ENCODE measurements around the gene SS18L1.
"Not testable (repeated sequence)": the region's sequence is repeated elsewhere in the genome, so short reads cannot be mapped to it uniquely, and the experiment has no call there.

The SS18L1 gene

DNA sequence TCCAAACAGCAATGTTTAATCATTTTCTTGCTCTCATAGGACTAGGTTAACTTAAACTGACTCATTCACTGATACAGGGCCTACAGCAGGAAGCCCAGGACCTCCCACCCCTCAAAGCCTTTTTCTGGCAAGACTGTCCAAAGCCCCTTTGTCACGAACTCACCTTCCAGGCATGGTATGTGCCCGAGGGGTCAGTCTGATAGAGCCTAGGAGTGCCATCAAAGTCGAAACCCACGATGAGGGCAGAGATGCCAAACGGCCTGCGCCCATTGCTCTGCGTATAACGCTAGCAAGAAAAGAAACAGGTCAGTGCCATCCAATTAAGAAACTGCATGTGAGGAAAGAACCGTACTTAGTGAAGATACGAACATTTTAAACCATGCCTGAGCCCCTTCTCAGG is 4.7 kb upstream of the SS18L1 start:
- DNase-seq: no peak

DNA sequence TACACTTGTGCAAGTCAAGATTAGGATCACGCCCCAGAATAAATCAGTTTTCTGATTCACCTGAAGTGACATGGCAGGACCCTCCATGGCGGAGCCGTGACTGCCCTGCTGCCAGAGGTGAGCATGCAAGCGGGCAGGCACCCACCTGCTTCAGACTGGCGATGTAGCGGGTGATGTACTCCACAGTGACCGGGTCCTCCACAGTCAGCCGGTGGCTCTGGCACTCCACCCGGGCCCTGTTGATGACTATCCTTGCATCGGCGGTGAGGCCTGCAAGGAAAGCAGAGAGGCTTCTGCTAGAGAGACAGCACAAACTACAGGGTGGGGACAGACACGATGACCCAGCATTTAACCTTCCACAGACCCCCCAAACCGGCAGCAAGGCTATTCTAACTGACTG is 3.9 kb upstream of the SS18L1 start:
- no peak for DNase-seq

- DNase-seq: no peak
These were observed 2.5 kb upstream of the SS18L1 start for GRCh38 chr20:62141043-62141396.

DNA sequence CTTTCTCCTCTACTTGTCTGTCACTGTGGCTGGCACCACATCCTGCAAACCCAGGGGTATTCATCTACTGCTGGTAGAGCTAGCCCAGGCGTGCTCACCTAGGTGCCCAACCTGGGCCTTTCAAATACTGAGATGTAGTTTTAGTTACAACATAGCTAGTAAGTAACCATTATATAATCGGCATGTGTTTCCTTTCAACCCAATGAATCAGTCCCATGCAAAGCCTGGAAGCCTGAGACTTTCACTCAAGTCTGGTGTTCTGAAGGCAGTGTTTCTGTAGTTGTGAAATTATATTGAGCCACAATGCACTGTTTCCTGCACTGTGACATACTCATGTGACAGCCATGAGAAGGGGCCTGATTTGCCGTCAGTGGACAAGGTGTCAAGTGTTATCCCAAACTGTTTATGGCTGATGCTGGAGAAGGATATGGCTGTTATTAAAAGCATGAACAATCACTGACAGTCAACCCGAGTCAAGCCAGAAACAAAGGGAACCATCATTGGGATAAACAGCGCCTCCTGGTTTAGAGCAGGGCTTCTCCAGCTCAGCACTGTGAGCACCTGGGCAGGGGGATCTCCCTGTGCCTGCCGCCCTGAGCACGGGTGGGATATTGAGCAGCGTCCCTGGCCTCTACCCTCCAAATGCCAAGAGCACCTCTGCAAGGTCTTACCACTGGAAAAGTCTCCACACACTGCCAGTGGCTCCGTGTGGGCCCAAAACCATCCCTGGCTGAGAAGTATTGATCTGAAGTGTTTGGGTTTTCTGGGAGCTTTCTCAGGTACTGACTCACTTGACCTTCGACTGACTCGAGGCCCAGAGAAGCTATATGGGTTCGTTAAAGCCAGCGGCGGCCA is 1.9 kb upstream of the SS18L1 start:
- no peak for DNase-seq

DNA sequence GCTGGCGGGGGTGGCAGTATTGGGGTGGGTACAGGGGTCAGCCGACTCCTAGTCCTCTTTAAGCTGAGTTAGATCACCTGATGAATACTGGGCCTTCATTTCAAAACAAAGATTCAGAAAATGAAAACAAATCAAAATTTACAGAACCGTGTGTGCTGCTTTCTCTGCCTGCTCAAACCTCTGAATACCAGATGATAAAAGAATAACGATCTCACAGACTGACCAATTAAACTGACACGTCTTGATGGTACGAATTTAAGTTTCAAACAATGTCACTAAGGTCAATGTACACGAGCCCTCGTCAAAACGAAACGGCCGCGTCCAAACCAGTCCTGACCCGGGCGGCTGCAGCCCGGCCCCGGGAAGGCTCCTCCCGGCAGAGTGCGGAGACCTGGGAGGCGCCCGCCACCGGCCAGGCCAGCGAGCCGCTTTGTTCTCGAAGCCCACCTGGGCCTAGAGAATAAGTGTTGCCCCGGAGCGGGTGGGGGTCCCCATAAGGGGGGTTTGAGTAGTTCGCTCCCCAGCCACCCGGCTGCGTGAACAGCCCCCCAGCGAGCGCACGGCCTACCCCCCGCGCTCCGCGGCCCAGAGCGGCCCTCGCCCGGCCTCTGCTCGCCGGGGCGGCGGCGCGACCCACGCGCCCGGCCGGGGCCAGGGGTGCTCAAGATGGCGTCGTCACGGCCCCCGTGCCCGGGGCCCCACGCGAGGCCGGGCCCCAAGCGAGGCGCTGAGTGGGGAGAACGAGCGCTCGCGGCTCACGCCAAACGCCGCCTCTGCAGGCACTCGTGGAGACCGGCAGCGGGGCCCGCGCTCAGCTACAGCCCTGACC is 1.1 kb upstream of the SS18L1 start:
- DNase-seq: no peak

DNA sequence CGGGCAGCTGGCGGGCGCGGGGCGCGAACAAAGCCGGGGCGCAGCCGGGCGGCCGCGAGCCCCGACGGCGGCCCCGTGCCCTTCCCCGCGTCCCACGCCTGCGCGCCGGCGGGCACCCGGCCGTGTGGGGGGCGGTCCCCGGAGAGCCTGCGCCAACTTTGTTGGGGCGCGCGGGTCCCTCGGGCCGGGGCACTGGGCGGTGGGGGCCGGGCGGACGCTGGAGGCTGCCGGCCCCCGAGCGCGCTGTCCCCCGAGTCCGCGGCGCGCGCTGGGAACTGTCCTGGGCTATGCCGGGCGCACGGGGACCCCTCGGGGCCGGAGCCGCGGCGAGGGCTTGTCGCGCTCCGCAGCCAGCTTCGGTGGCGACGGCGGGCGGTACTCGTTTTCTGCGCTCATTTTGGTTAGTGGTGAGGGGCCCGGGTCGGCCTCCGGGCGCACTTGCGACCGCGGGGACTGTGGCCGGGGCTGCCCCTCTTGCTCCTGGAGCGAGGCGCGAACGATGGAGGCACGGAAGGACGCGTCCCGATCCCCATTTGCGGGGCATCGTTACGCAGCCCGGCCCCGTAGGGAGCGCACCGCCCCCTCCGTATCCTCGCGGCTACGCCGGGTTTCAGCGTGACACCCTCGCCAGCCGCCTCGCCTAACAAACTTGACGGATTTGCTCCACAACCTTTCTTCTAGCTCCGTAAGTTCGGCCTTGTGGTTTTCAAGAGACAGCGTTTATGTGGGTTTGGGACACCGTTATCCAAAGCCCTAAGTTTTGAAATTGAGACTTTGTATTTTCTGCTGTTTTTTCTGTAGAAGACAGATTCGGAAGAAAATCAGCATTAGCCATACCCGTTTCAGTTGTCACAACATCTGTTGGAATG is 622 bp downstream of the SS18L1 start:
- peak; percentile 34 for DNase-seq

DNA sequence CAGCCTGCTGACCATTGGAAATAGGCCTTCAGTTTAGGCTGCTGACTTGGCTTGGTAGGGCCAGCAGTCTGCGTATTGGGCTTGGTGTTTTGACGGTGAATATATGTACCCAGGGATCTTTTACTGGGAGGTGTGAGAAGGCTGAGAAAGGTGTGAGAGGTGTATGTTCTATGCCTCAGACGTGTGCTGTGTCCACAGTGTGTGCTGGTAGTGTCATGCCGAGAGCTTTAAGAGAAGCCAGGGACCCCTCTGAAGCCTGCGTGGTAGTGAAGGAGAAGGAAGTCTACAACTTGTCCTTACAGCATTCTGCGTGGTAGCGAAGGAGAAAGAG is 2.1 kb downstream of the SS18L1 start:
- no peak for DNase-seq

- no peak for DNase-seq
These were observed 2.6 kb downstream of the SS18L1 start for GRCh38 chr20:62146019-62146755.

- DNase-seq: no peak
These were observed 3.6 kb downstream of the SS18L1 start for GRCh38 chr20:62147125-62147524.

- DNase-seq: no peak
These were observed 4.0 kb downstream of the SS18L1 start for GRCh38 chr20:62147528-62147927.

DNA sequence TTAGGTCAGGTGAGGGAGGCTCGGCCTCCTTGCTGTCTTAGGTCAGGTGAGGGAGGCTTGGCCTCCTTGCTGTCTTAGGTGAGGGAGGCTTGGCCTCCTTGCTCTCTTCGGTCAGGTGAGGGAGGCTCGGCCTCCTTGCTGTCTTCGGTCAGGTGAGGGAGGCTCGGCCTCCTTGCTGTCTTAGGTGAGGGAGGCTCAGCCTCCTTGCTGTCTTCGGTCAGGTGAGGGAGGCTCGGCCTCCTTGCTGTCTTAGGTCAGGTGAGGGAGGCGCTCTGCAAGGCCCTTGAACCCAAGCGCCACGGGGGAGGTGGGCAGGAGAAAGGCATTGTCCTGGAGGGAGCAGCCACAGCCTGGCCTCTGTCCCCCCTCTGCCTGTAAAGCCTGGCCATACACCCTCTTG is 4.8 kb downstream of the SS18L1 start:
- not testable (repeated sequence) for DNase-seq

- DNase-seq: no peak
These were observed 5.3 kb downstream of the SS18L1 start for GRCh38 chr20:62148908-62149314.

DNA sequence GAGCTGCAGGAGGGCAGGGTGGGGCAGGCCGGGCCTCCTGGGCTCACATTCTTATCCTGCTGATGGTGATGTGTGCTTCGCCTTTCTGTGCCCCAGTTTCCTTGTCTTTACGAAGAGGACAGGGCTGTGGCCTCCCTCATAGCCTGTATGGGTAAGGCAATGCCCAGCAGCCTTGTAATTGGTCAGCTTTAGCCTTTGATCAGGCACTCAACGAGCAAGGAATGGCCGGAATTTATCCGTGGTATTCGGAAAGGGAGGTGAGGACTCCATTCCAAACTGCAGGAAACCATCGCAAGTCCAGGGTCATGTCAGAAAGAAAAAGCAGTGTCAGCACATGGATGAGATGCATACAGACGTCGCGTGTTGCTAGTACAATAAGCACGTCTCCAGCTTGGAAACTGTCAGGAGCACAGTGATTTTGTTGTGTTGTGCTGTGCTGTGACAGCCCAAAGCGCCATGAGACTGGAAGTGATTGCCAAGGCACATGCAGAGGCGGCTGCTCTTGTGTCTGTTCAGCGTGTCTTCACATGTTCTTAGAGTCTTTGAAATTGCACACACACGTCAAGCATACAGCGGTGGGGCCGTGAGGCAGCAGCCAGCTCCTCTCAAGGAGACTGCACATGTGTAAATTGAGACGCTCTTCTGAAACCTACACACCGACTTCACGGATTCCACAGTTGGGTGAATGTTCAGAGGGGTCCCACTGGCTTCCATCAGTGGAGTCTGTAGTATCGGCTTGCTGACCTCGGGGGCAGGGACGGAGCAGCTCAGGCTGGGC is 6.2 kb downstream of the SS18L1 start:
- DNase-seq: no peak

DNA sequence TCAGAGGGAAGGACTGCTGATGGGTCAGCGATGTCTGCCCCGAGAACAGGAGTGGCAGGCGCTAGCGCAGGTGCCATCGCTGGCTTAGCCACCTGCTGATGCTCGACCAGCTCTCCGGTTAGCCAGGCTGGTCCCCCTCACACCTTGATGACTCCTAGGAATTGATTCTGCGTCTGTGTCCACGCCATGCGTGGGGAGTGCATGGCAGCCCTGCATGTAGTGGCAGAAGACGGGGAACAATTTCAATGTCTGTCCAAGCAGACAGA is 6.7 kb downstream of the SS18L1 start:
- no peak for DNase-seq

DNA sequence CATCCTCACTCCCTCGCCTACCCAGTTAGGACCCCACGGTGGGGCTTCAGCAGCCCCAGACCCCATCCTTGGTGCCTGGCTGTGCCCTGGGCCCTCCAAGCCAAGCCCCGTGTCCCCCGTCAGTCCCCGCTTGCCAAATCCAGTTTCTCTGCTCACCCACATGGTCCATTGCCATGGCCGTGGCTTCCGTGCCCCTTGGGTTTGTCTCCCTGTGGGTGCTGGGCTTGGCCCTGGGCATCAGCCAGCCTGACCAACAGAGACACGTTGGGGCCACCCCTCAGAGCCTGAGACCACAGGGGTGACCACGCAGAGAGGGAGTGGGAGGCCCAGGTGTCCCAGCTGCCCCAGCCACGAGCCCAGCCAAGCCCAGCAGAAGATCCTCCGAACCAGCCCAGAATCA is 7.7 kb downstream of the SS18L1 start:
- DNase-seq: no peak

DNA sequence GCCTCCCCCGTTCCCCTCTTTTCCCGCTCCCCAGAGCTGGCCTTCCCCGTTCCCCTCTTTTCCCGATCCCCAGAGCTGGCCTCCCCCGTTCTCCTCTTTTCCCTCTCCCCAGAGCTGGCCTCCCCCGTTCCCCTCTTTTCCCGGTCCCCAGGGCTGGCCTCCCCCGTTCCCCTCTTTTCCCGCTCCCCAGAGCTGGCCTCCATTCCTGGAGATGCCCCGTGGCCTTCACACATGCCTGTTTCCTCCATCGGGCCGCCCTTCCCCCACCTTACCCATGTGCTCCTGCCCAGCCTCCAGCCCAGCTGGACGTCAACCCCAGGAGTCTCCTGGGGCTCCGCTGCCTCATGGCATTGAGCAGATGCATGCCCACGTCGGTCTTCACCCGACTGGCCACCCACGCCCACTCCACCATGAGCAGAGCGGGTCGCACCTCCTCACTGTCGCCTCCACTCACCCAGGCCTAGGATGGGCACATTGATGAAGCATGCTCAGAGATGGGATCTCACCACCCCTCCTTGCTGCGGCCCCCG is 8.3 kb downstream of the SS18L1 start:
- no peak for DNase-seq

GRCh38 chr20:62155428-62156253 is 12.1 kb downstream of the SS18L1 start:
- DNase-seq: no peak

- no peak for DNase-seq
These were observed 12.6 kb downstream of the SS18L1 start for GRCh38 chr20:62156254-62156556.

GRCh38 chr20:62156592-62157386 is 13.2 kb downstream of the SS18L1 start:
- DNase-seq: no peak

- no peak for DNase-seq
These were observed 14.0 kb downstream of the SS18L1 start for GRCh38 chr20:62157387-62158087.

Measured in GDM1 (cell line).